Loucy (cell line): ENCODE measurements around the gene ILKAP.

Source experiments
- H2AFZ ChIP-seq: fragments of 200-600 bp; sonication (generic); 2 replicates; pipeline ENCODE4 v1.6.0; 2016; ENCODE audit warnings: antibody characterized with exemption, mild to moderate bottlenecking, low read length, moderate library complexity
- H3F3A ChIP-seq: fragments of 200-600 bp; 2 replicates; pipeline ENCODE4 v1.6.0; 2016; ENCODE audit warnings: antibody characterized with exemption, low read depth, mild to moderate bottlenecking
- H3K27me3 ChIP-seq: fragments of 200-600 bp; sonication (generic); 2 replicates; pipeline ENCODE4 v1.6.1; 2014; ENCODE audit warnings: low read length, mild to moderate bottlenecking; ENCODE audit not compliant: insufficient read depth, poor library complexity, severe bottlenecking
- H3K36me3 ChIP-seq: fragments of 200-600 bp; sonication (generic); 2 replicates; pipeline ENCODE4 v1.6.1; 2016; ENCODE audit warnings: low read length; ENCODE audit not compliant: insufficient read depth
- H3K4me1 ChIP-seq: fragments of 200-600 bp; sonication (generic); 2 replicates; pipeline ENCODE4 v1.5.1; 2014; ENCODE audit warnings: low read length, mild to moderate bottlenecking; ENCODE audit not compliant: insufficient read depth, poor library complexity, severe bottlenecking
- H3K4me2 ChIP-seq: fragments of 200-600 bp; sonication (generic); 2 replicates; pipeline ENCODE4 v1.6.0; 2014; ENCODE audit warnings: antibody characterized with exemption, low read length, low read depth, mild to moderate bottlenecking; ENCODE audit not compliant: poor library complexity, severe bottlenecking
- H3K4me3 ChIP-seq: fragments of 200-600 bp; sonication (generic); 2 replicates; pipeline ENCODE4 v1.5.1; 2014; ENCODE audit warnings: low read length, mild to moderate bottlenecking, mixed read lengths; ENCODE audit not compliant: poor library complexity, severe bottlenecking
- H3K79me2 ChIP-seq: fragments of 200-600 bp; sonication (generic); 2 replicates; pipeline ENCODE4 v1.6.1; 2014; ENCODE audit warnings: low read length; ENCODE audit not compliant: insufficient read depth
- H3K9ac ChIP-seq: fragments of 200-600 bp; sonication (generic); 2 replicates; pipeline ENCODE4 v1.6.0; 2014; ENCODE audit warnings: mild to moderate bottlenecking, low read depth, low read length, moderate library complexity; ENCODE audit not compliant: poor library complexity, severe bottlenecking
- H3K9me2 ChIP-seq: fragments of 200-600 bp; sonication (generic); replicated peaks from 2 replicates; pipeline ENCODE4 v1.6.1; 2016; ENCODE audit warnings: low read depth, low read length, mixed read lengths
- H3K9me3 ChIP-seq: fragments of 200-600 bp; sonication (generic); 2 replicates; pipeline ENCODE4 v1.6.1; 2014; ENCODE audit warnings: mild to moderate bottlenecking, antibody characterized with exemption, low read length, low read depth; ENCODE audit not compliant: insufficient read depth
- H4K20me1 ChIP-seq: fragments of 200-600 bp; sonication (generic); 2 replicates; pipeline ENCODE4 v1.6.0; 2014; ENCODE audit warnings: antibody characterized with exemption, low read length, mild to moderate bottlenecking; ENCODE audit not compliant: insufficient read depth, poor library complexity, severe bottlenecking
- EZH2phosphoT487 ChIP-seq: fragments of 200-600 bp; IDR thresholded peaks from 2 replicates; pipeline ENCODE4 v1.6.1; 2018; ENCODE audit warnings: antibody characterized with exemption, mild to moderate bottlenecking, moderate library complexity, borderline replicate concordance
- TF ChIP-seq, protein P1 (sequence below): fragments of 200-600 bp; sonication (generic); conservative IDR thresholded peaks from 2 replicates; pipeline ENCODE4 v1.5.1; 2014; ENCODE audit warnings: mild to moderate bottlenecking, antibody characterized with exemption, low read length

Gene ILKAP

GRCh38 chr2:238152771-238153688 is 50.5 kb downstream of the ILKAP start:
- no peak for TF ChIP-seq EZH2phosphoT487
- TF ChIP-seq, protein P1, sequence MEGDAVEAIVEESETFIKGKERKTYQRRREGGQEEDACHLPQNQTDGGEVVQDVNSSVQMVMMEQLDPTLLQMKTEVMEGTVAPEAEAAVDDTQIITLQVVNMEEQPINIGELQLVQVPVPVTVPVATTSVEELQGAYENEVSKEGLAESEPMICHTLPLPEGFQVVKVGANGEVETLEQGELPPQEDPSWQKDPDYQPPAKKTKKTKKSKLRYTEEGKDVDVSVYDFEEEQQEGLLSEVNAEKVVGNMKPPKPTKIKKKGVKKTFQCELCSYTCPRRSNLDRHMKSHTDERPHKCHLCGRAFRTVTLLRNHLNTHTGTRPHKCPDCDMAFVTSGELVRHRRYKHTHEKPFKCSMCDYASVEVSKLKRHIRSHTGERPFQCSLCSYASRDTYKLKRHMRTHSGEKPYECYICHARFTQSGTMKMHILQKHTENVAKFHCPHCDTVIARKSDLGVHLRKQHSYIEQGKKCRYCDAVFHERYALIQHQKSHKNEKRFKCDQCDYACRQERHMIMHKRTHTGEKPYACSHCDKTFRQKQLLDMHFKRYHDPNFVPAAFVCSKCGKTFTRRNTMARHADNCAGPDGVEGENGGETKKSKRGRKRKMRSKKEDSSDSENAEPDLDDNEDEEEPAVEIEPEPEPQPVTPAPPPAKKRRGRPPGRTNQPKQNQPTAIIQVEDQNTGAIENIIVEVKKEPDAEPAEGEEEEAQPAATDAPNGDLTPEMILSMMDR = peak; percentile 42
- H2AFZ ChIP-seq = no peak overlapping the region
- no peaks in the 10 kb centered on the region for H3K9me3 ChIP-seq
- no peaks in the 10 kb centered on the region for H3K36me3 ChIP-seq
- no peaks in the 10 kb centered on the region for H4K20me1 ChIP-seq
- H3K9ac ChIP-seq = no peak overlapping the region
- no peaks in the 10 kb centered on the region for H3K27me3 ChIP-seq
- H3K4me2 ChIP-seq = no peak overlapping the region
- no peaks in the 10 kb centered on the region for H3K4me1 ChIP-seq
- no peak overlapping the region for H3K4me3 ChIP-seq
- no peaks in the 10 kb centered on the region for H3K9me2 ChIP-seq
- no peaks in the 10 kb centered on the region for H3F3A ChIP-seq
- no peaks in the 10 kb centered on the region for H3K79me2 ChIP-seq

DNA sequence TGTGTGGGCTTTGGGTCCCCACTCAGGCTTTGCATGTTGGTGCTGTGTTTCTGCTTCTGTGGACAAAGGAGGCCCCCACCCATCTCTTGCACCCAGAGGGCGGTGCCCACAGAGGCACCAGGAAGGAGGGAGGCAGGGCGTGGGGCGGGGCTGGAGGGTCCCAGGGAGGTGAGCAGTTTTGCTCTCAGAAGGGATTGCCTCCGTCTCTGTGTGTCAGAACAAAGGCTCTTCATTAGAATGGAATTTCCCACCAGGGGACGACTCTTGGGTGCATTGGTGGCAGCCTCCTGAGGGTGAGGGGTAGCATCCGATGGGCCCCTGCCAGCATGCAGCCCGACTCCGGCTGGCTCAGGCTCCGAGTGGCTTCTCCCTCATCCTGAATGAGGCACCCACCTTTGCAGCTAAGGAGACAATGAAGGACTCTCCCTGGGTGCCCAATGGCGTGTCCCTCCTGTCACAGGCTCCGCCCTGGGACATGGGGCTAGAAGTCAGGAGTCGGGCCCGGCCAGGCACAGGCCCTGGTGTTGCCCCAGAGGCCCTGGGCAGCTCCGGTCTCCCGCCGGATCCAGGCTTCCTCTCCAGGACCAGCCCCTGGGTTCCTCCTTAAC is 51.8 kb downstream of the ILKAP start:
- H3F3A ChIP-seq = no peaks in the 10 kb centered on the region
- H2AFZ ChIP-seq = no peak overlapping the region
- no peaks in the 10 kb centered on the region for H3K36me3 ChIP-seq
- H3K9ac ChIP-seq = no peak overlapping the region
- H3K27me3 ChIP-seq = no peaks in the 10 kb centered on the region
- H3K79me2 ChIP-seq = no peaks in the 10 kb centered on the region
- TF ChIP-seq EZH2phosphoT487 = no peak
- TF ChIP-seq, protein P1 = no peak
- no peaks in the 10 kb centered on the region for H3K9me3 ChIP-seq
- no peak overlapping the region for H3K4me3 ChIP-seq
- H3K4me1 ChIP-seq = no peaks in the 10 kb centered on the region
- H3K4me2 ChIP-seq = no peak overlapping the region
- no peaks in the 10 kb centered on the region for H3K9me2 ChIP-seq
- H4K20me1 ChIP-seq = no peaks in the 10 kb centered on the region

GRCh38 chr2:238151205-238151604 is 52.3 kb downstream of the ILKAP start:
- H3K4me3 ChIP-seq = no peak overlapping the region
- H3K4me2 ChIP-seq = no peak overlapping the region
- H3K79me2 ChIP-seq = no peaks in the 10 kb centered on the region
- no peaks in the 10 kb centered on the region for H3K9me3 ChIP-seq
- no peak overlapping the region for H2AFZ ChIP-seq
- no peak for TF ChIP-seq EZH2phosphoT487
- TF ChIP-seq, protein P1 = no peak
- H3K4me1 ChIP-seq = no peaks in the 10 kb centered on the region
- no peaks in the 10 kb centered on the region for H3K36me3 ChIP-seq
- H3K9ac ChIP-seq = no peak overlapping the region
- no peaks in the 10 kb centered on the region for H3F3A ChIP-seq
- H3K9me2 ChIP-seq = no peaks in the 10 kb centered on the region
- H3K27me3 ChIP-seq = no peaks in the 10 kb centered on the region
- no peaks in the 10 kb centered on the region for H4K20me1 ChIP-seq
